ENCODE data around the gene PSMD13.
"Not testable (repeated sequence)": the region's sequence is repeated elsewhere in the genome, so short reads cannot be mapped to it uniquely, and the experiment has no call there.

Gene PSMD13

DNA sequence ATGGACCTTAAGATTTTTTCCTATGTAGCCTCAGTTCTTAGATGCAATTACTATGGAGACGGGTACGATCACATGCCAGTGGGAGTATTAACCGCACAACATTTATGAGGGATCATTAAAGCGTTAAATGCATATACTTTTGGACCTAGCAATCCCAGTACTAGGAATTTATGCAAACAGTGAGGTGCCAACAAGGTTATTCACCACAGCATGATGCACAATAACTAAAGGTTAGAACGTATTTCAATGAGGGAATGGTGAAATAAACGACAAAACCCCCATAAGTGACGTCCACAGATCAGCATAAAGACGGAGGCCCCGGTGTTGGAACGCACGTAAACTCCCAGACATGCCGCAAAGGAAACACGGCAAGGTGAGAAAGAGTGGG lies 1.2 kb upstream of the PSMD13 start:
- CTCF ChIA-PET, result interaction anchor here (0.9 to 1.9 kb wide), 4 partner anchors 15 to 26 kb away, joined by 3 to 5 read pairs (median 4); no protein-coding TSS in a partner anchor
- Histone ChIP-seq H3K27ac (ENCODE audit: insufficient read depth in 1 of 2, low read depth in 1 of 2, low read length in 2 of 2, poor library complexity in 1 of 2, severe bottlenecking in 2 of 2) (peak overlapping the region; percentile 71 to 86), H3K27me3 (replicated peaks in 2 of 5; ENCODE audit: control insufficient read depth in 4 of 5, insufficient read depth in 5 of 5, low read length in 4 of 5) (no peaks in the 10 kb centered on the region), H3K4me1 (ENCODE audit: control extremely low read depth in 1 of 4, control insufficient read depth in 4 of 4, insufficient read depth in 4 of 4, low read length in 3 of 4) (peaks cover 12 to 28% (median 19%) of the 10 kb centered on the region in 4 experiments), H3K4me3 (ENCODE audit: control insufficient read depth in 1 of 7, extremely low read depth in 1 of 7, insufficient read depth in 4 of 7, low read depth in 2 of 7, low read length in 6 of 7) (peak overlapping the region; percentile 87 to 97 (median 89)), H3K9me3 (ENCODE audit: control extremely low read depth in 1 of 5, control insufficient read depth in 4 of 5, insufficient read depth in 2 of 5, low read depth in 1 of 5, low read length in 4 of 5) (no peaks in the 10 kb centered on the region), H3K36me3 (ENCODE audit: control insufficient read depth in 4 of 4, insufficient read depth in 4 of 4, low read length in 3 of 4) (peaks cover 2 to 17% (median 6%) of the 10 kb centered on the region in 4 experiments)
- peak in 2 of 3 donors; percentile 62 to 72 for DNase-seq
- 3% methylated on average over 12 of the region's 13 CpGs for WGBS (ENCODE audit: insufficient coverage)
- POLR2A ChIA-PET, result interaction anchor here (1.5 kb wide), 1 partner anchor 32 kb away, joined by 4 read pairs; no protein-coding TSS in a partner anchor

- H3K4me1 ChIP-seq (ENCODE audit: control extremely low read depth in 1 of 4, control insufficient read depth in 4 of 4, insufficient read depth in 4 of 4, low read length in 3 of 4), result peaks cover 12 to 28% (median 19%) of the 10 kb centered on the region in 4 experiments
- H3K27ac ChIP-seq (ENCODE audit: insufficient read depth in 1 of 2, low read depth in 1 of 2, low read length in 2 of 2, poor library complexity in 1 of 2, severe bottlenecking in 2 of 2), result peak within 1 kb of the TSS; percentile 93 to 97
- peak within 1 kb of the TSS; percentile 88 to 99 (median 94) for H3K4me3 ChIP-seq (ENCODE audit: control insufficient read depth in 1 of 7, extremely low read depth in 1 of 7, insufficient read depth in 4 of 7, low read depth in 2 of 7, low read length in 6 of 7)
- H3K27me3 ChIP-seq (replicated peaks in 2 of 5; ENCODE audit: control insufficient read depth in 4 of 5, insufficient read depth in 5 of 5, low read length in 4 of 5), result no peaks in the 10 kb centered on the region
- no peaks in the 10 kb centered on the region for H3K9me3 ChIP-seq (ENCODE audit: control extremely low read depth in 1 of 5, control insufficient read depth in 4 of 5, insufficient read depth in 2 of 5, low read depth in 1 of 5, low read length in 4 of 5)
- 0% methylated on average over 24 of the region's 70 CpGs for WGBS (ENCODE audit: insufficient coverage)
- ChIA-PET POLR2A (interaction anchor here (1.5 to 1.6 kb wide), 2 partner anchors 29 to 31 kb away, joined by 4 to 11 read pairs; partner anchors contain the start of genes BET1L and RIC8A), CTCF (interaction anchor here (1.9 to 7.9 kb wide), 4 partner anchors 14 to 32 kb away, joined by 4 to 61 read pairs (median 7); no protein-coding TSS in a partner anchor)
- peak; percentile 83 to 92 (median 91) for DNase-seq
- peaks cover 2 to 17% (median 6%) of the 10 kb centered on the region in 4 experiments for H3K36me3 ChIP-seq (ENCODE audit: control insufficient read depth in 4 of 4, insufficient read depth in 4 of 4, low read length in 3 of 4)
Observed at GRCh38 chr11:235997-236773, 591 bp upstream of the PSMD13 start, which contains the start of gene SIRT3. Gene SIRT3, minus strand, starts transcription at chr11:236342. Its CDS starts 14 bp downstream, at chr11:236328.

DNA sequence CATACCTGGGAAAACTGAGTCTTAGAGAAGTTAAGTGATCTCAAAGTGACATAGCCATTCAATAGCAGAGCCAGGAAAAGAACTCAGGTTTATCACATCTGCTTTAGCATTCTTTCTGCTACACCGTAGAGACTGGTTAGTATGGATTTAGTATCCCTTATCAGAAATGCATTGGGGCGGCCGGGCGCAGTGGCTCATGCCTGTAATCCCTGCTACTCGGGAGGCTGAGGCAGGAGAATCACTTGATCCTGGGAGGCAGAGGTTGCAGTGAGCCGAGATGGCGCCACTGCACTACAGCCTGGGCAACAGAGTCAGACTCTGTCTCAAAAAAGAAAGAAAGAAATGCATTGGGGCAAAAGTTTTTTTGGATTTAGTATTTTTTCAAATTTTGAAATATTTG lies 1.6 kb downstream of the PSMD13 start:
- WGBS (ENCODE audit: insufficient coverage), result 96% methylated on average over 7 of the region's 7 CpGs
- POLR2A ChIA-PET, result not testable (repeated sequence)

GRCh38 chr11:240315-240714 lies 3.5 kb downstream of the PSMD13 start:
- ChIA-PET CTCF (interaction anchor here (1.1 to 7.9 kb wide), 4 partner anchors 10 to 64 kb away, joined by 3 to 61 read pairs (median 5); partner anchors contain the start of gene IFITM5), POLR2A (no interaction called here)
- H3K27ac ChIP-seq (ENCODE audit: insufficient read depth in 1 of 2, low read depth in 1 of 2, low read length in 2 of 2, poor library complexity in 1 of 2, severe bottlenecking in 2 of 2), result no peak overlapping the region
- H3K4me3 ChIP-seq (ENCODE audit: control insufficient read depth in 1 of 7, extremely low read depth in 1 of 7, insufficient read depth in 4 of 7, low read depth in 2 of 7, low read length in 6 of 7), result no peak overlapping the region
- no peaks in the 10 kb centered on the region for H3K9me3 ChIP-seq (ENCODE audit: control extremely low read depth in 1 of 5, control insufficient read depth in 4 of 5, insufficient read depth in 2 of 5, low read depth in 1 of 5, low read length in 4 of 5)
- DNase-seq, result no peak
- H3K36me3 ChIP-seq (ENCODE audit: control insufficient read depth in 4 of 4, insufficient read depth in 4 of 4, low read length in 3 of 4), result peaks cover 9 to 50% (median 24%) of the 10 kb centered on the region in 4 experiments
- no CpG with 5 or more reads among the region's 1 CpG for WGBS (ENCODE audit: insufficient coverage)
- H3K4me1 ChIP-seq (ENCODE audit: control extremely low read depth in 1 of 4, control insufficient read depth in 4 of 4, insufficient read depth in 4 of 4, low read length in 3 of 4), result peaks cover 12 to 23% (median 16%) of the 10 kb centered on the region in 4 experiments
- no peaks in the 10 kb centered on the region for H3K27me3 ChIP-seq (replicated peaks in 2 of 5; ENCODE audit: control insufficient read depth in 4 of 5, insufficient read depth in 5 of 5, low read length in 4 of 5)

More for the DNA sequence above, 1.6 kb downstream of the PSMD13 start:
- Histone ChIP-seq H3K36me3 (ENCODE audit: control insufficient read depth in 4 of 4, insufficient read depth in 4 of 4, low read length in 3 of 4) (peaks cover 5 to 33% (median 13%) of the 10 kb centered on the region in 4 experiments), H3K27ac (ENCODE audit: insufficient read depth in 1 of 2, low read depth in 1 of 2, low read length in 2 of 2, poor library complexity in 1 of 2, severe bottlenecking in 2 of 2) (peak overlapping the region in 1 of 2 experiments; percentile 97), H3K4me1 (ENCODE audit: control extremely low read depth in 1 of 4, control insufficient read depth in 4 of 4, insufficient read depth in 4 of 4, low read length in 3 of 4) (peaks cover 12 to 28% (median 19%) of the 10 kb centered on the region in 4 experiments), H3K4me3 (ENCODE audit: control insufficient read depth in 1 of 7, extremely low read depth in 1 of 7, insufficient read depth in 4 of 7, low read depth in 2 of 7, low read length in 6 of 7) (peak overlapping the region in 1 of 7 experiments; percentile 99)
- DNase-seq; H3K9me3 ChIP-seq (ENCODE audit: control extremely low read depth in 1 of 5, control insufficient read depth in 4 of 5, insufficient read depth in 2 of 5, low read depth in 1 of 5, low read length in 4 of 5); H3K27me3 ChIP-seq (replicated peaks in 2 of 5; ENCODE audit: control insufficient read depth in 4 of 5, insufficient read depth in 5 of 5, low read length in 4 of 5): not testable (repeated sequence)
- CTCF ChIA-PET, result interaction anchor here (1.0 to 7.9 kb wide), 6 partner anchors 12 to 41 kb away, joined by 3 to 61 read pairs (median 4); no protein-coding TSS in a partner anchor

- Histone ChIP-seq H3K27ac (ENCODE audit: insufficient read depth in 1 of 2, low read depth in 1 of 2, low read length in 2 of 2, poor library complexity in 1 of 2, severe bottlenecking in 2 of 2) (no peak overlapping the region), H3K4me1 (ENCODE audit: control extremely low read depth in 1 of 4, control insufficient read depth in 4 of 4, insufficient read depth in 4 of 4, low read length in 3 of 4) (peaks cover 8 to 14% (median 12%) of the 10 kb centered on the region in 4 experiments)
- 95% methylated on average over 5 of the region's 5 CpGs for WGBS (ENCODE audit: insufficient coverage)
Observed at GRCh38 chr11:241634-242033, 4.9 kb downstream of the PSMD13 start.

GRCh38 chr11:244376-244775 lies 7.6 kb downstream of the PSMD13 start:
- ChIA-PET CTCF (interaction anchor here (1.1 to 7.9 kb wide), 3 partner anchors 6 to 152 kb away, joined by 3 to 61 read pairs (median 4); no protein-coding TSS in a partner anchor), POLR2A (interaction anchor here (0.9 kb wide), 1 partner anchor 37 kb away, joined by 3 read pairs; the partner anchor contains the start of genes BET1L and RIC8A)
- no peaks in the 10 kb centered on the region for H3K4me1 ChIP-seq (ENCODE audit: control extremely low read depth in 1 of 4, control insufficient read depth in 4 of 4, insufficient read depth in 4 of 4, low read length in 3 of 4)

More at GRCh38 chr11:241634-242033, 4.9 kb downstream of the PSMD13 start:
- H3K9me3 ChIP-seq (ENCODE audit: control extremely low read depth in 1 of 5, control insufficient read depth in 4 of 5, insufficient read depth in 2 of 5, low read depth in 1 of 5, low read length in 4 of 5), result no peaks in the 10 kb centered on the region
- no peak overlapping the region for H3K4me3 ChIP-seq (ENCODE audit: control insufficient read depth in 1 of 7, extremely low read depth in 1 of 7, insufficient read depth in 4 of 7, low read depth in 2 of 7, low read length in 6 of 7)
- no peak for DNase-seq
- ChIA-PET CTCF (interaction anchor here (0.9 to 7.9 kb wide), 3 partner anchors 8 to 58 kb away, joined by 4 to 61 read pairs (median 7); partner anchors contain the start of gene IFITM5), POLR2A (no interaction called here)
- H3K27me3 ChIP-seq (replicated peaks in 2 of 5; ENCODE audit: control insufficient read depth in 4 of 5, insufficient read depth in 5 of 5, low read length in 4 of 5), result no peaks in the 10 kb centered on the region
- peaks cover 9 to 63% (median 35%) of the 10 kb centered on the region in 4 experiments for H3K36me3 ChIP-seq (ENCODE audit: control insufficient read depth in 4 of 4, insufficient read depth in 4 of 4, low read length in 3 of 4)

More at GRCh38 chr11:244376-244775, 7.6 kb downstream of the PSMD13 start:
- H3K9me3 ChIP-seq (ENCODE audit: control extremely low read depth in 1 of 5, control insufficient read depth in 4 of 5, insufficient read depth in 2 of 5, low read depth in 1 of 5, low read length in 4 of 5), result no peaks in the 10 kb centered on the region
- WGBS (ENCODE audit: insufficient coverage), result no CpG with 5 or more reads among the region's 2 CpGs
- H3K27me3 ChIP-seq (replicated peaks in 2 of 5; ENCODE audit: control insufficient read depth in 4 of 5, insufficient read depth in 5 of 5, low read length in 4 of 5), result no peaks in the 10 kb centered on the region
- H3K4me3 ChIP-seq (ENCODE audit: control insufficient read depth in 1 of 7, extremely low read depth in 1 of 7, insufficient read depth in 4 of 7, low read depth in 2 of 7, low read length in 6 of 7), result no peak overlapping the region
- DNase-seq, result no peak
- peaks cover 16 to 83% (median 56%) of the 10 kb centered on the region in 4 experiments for H3K36me3 ChIP-seq (ENCODE audit: control insufficient read depth in 4 of 4, insufficient read depth in 4 of 4, low read length in 3 of 4)
- no peak overlapping the region for H3K27ac ChIP-seq (ENCODE audit: insufficient read depth in 1 of 2, low read depth in 1 of 2, low read length in 2 of 2, poor library complexity in 1 of 2, severe bottlenecking in 2 of 2)

Measured in common myeloid progenitor, CD34-positive (primary cell).